ENCODE data around the gene TM4SF20.

The TM4SF20 gene

DNA sequence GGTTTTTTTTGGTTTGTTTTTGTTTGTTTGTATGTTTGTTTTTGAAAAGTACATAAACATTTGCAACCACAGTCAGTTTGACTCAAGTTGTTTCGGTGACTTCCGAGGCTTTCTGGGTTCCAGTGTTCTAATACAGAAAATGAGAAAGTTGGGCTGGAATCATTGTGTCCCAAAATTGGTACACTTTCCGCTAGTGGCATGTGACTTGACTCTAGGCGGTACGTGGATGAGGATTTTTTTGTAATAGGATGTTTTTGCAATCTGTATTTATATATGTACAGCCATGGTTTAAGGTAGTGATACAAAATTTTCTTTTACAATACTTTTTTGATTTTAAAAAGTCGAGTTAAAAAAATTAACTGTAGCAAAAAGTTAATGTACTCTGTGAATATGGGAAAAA lies 52.3 kb downstream of the TM4SF20 start:
- Histone ChIP-seq H3K9me3 (ENCODE audit: control insufficient read depth, insufficient read depth, low read depth, low read length) (no peaks in the 10 kb centered on the region), H3K27ac (ENCODE audit: extremely low read depth, low read depth, low read length) (no peak overlapping the region), H3K4me3 (ENCODE audit: low read depth, low read length) (peak overlapping the region; percentile 95), H3K36me3 (ENCODE audit: control insufficient read depth in 2 of 2, insufficient read depth in 1 of 2, low read length in 2 of 2) (peaks cover 3 to 25% of the 10 kb centered on the region in 2 experiments), H3K4me1 (ENCODE audit: control insufficient read depth, insufficient read depth, low read length) (peaks cover 4% of the 10 kb centered on the region)
- TF ChIP-seq, protein P1, sequence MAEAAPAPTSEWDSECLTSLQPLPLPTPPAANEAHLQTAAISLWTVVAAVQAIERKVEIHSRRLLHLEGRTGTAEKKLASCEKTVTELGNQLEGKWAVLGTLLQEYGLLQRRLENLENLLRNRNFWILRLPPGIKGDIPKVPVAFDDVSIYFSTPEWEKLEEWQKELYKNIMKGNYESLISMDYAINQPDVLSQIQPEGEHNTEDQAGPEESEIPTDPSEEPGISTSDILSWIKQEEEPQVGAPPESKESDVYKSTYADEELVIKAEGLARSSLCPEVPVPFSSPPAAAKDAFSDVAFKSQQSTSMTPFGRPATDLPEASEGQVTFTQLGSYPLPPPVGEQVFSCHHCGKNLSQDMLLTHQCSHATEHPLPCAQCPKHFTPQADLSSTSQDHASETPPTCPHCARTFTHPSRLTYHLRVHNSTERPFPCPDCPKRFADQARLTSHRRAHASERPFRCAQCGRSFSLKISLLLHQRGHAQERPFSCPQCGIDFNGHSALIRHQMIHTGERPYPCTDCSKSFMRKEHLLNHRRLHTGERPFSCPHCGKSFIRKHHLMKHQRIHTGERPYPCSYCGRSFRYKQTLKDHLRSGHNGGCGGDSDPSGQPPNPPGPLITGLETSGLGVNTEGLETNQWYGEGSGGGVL (tag by site-specific recombination; IDR thresholded peaks at IDR 0.05): no peak
- ChIA-PET POLR2A (interaction anchor here (1.0 kb wide), 1 partner anchor 10 kb away, joined by 3 read pairs; no protein-coding TSS in a partner anchor), CTCF (no interaction called here)

DNA sequence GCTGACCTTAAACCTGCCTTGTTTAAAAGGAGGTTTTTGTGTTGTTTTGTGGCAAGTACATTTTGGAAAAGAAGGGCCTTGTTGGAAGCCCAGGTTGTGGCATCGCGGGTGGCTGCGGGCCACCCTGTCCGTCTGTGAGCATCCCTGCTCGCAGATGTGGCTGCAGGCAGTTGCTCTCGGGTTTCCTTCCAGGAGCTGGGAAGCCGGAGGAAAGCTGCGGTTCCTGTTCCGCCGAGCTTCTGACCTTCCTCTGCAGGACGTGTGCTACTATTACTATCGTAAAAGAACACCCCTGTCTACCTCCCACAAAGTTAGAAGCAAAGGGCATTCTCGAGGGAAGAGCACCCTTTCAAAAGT lies 53.3 kb downstream of the TM4SF20 start:
- Histone ChIP-seq H3K9me3 (ENCODE audit: control insufficient read depth, insufficient read depth, low read depth, low read length) (no peaks in the 10 kb centered on the region), H3K4me1 (ENCODE audit: control insufficient read depth, insufficient read depth, low read length) (peaks cover 4% of the 10 kb centered on the region), H3K27ac (ENCODE audit: extremely low read depth, low read depth, low read length) (peak overlapping the region; percentile 78), H3K4me3 (ENCODE audit: low read depth, low read length) (peak overlapping the region; percentile 95), H3K36me3 (ENCODE audit: control insufficient read depth in 2 of 2, insufficient read depth in 1 of 2, low read length in 2 of 2) (peaks cover 3 to 18% of the 10 kb centered on the region in 2 experiments; a peak in 2 of 3 replicates)
- CTCF ChIA-PET: interaction anchor here (0.8 kb wide), 1 partner anchor 87 kb away, joined by 5 read pairs; no protein-coding TSS in a partner anchor
- POLR2A ChIA-PET: interaction anchor here (1.0 kb wide), 1 partner anchor 11 kb away, joined by 3 read pairs; no protein-coding TSS in a partner anchor
- TF ChIP-seq, protein P2, sequence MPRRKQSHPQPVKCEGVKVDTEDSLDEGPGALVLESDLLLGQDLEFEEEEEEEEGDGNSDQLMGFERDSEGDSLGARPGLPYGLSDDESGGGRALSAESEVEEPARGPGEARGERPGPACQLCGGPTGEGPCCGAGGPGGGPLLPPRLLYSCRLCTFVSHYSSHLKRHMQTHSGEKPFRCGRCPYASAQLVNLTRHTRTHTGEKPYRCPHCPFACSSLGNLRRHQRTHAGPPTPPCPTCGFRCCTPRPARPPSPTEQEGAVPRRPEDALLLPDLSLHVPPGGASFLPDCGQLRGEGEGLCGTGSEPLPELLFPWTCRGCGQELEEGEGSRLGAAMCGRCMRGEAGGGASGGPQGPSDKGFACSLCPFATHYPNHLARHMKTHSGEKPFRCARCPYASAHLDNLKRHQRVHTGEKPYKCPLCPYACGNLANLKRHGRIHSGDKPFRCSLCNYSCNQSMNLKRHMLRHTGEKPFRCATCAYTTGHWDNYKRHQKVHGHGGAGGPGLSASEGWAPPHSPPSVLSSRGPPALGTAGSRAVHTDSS (tag by site-specific recombination; IDR thresholded peaks at IDR 0.05): no peak
- TF ChIP-seq ZNF473 (tag by site-specific recombination; IDR thresholded peaks at IDR 0.05) (no peak), RBAK (tag by site-specific recombination; IDR thresholded peaks at IDR 0.05) (no peak), GLIS1 (tag by site-specific recombination; IDR thresholded peaks at IDR 0.05) (peak; percentile 30), ZNF175 (tag by site-specific recombination; IDR thresholded peaks at IDR 0.05) (no peak), GLIS2 (tag by site-specific recombination; IDR thresholded peaks at IDR 0.05) (no peak), ZEB2 (tag by site-specific recombination; IDR thresholded peaks at IDR 0.05) (no peak), ZNF335 (tag by site-specific recombination; conservative IDR thresholded peaks at IDR 0.05) (peak; percentile 98), ZIC2 (tag by site-specific recombination; IDR thresholded peaks at IDR 0.05) (no peak)
- TF ChIP-seq, protein P3, sequence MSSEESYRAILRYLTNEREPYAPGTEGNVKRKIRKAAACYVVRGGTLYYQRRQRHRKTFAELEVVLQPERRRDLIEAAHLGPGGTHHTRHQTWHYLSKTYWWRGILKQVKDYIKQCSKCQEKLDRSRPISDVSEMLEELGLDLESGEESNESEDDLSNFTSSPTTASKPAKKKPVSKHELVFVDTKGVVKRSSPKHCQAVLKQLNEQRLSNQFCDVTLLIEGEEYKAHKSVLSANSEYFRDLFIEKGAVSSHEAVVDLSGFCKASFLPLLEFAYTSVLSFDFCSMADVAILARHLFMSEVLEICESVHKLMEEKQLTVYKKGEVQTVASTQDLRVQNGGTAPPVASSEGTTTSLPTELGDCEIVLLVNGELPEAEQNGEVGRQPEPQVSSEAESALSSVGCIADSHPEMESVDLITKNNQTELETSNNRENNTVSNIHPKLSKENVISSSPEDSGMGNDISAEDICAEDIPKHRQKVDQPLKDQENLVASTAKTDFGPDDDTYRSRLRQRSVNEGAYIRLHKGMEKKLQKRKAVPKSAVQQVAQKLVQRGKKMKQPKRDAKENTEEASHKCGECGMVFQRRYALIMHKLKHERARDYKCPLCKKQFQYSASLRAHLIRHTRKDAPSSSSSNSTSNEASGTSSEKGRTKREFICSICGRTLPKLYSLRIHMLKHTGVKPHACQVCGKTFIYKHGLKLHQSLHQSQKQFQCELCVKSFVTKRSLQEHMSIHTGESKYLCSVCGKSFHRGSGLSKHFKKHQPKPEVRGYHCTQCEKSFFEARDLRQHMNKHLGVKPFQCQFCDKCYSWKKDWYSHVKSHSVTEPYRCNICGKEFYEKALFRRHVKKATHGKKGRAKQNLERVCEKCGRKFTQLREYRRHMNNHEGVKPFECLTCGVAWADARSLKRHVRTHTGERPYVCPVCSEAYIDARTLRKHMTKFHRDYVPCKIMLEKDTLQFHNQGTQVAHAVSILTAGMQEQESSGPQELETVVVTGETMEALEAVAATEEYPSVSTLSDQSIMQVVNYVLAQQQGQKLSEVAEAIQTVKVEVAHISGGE (tag by site-specific recombination; conservative IDR thresholded peaks at IDR 0.05; ENCODE audit: low read depth): peak; percentile 46; the same call in 1 of the 2 replicates
- TF ChIP-seq, protein P4, sequence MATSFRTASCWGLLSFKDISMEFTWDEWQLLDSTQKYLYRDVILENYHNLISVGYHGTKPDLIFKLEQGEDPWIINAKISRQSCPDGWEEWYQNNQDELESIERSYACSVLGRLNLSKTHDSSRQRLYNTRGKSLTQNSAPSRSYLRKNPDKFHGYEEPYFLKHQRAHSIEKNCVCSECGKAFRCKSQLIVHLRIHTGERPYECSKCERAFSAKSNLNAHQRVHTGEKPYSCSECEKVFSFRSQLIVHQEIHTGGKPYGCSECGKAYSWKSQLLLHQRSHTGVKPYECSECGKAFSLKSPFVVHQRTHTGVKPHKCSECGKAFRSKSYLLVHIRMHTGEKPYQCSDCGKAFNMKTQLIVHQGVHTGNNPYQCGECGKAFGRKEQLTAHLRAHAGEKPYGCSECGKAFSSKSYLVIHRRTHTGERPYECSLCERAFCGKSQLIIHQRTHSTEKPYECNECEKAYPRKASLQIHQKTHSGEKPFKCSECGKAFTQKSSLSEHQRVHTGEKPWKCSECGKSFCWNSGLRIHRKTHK (tag by site-specific recombination; IDR thresholded peaks at IDR 0.05): no peak
- TF ChIP-seq, protein P5, sequence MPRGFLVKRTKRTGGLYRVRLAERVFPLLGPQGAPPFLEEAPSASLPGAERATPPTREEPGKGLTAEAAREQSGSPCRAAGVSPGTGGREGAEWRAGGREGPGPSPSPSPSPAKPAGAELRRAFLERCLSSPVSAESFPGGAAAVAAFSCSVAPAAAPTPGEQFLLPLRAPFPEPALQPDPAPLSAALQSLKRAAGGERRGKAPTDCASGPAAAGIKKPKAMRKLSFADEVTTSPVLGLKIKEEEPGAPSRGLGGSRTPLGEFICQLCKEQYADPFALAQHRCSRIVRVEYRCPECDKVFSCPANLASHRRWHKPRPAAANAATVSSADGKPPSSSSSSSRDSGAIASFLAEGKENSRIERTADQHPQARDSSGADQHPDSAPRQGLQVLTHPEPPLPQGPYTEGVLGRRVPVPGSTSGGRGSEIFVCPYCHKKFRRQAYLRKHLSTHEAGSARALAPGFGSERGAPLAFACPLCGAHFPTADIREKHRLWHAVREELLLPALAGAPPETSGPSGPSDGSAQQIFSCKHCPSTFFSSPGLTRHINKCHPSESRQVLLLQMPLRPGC (tag by site-specific recombination; IDR thresholded peaks at IDR 0.05): no peak

All from HEK293 (cell line).